Measurements from ENCODE around the gene USP32.
A peak's percentile ranks its signal among the peaks of the same experiment; 100 is the strongest.

Gene USP32

DNA sequence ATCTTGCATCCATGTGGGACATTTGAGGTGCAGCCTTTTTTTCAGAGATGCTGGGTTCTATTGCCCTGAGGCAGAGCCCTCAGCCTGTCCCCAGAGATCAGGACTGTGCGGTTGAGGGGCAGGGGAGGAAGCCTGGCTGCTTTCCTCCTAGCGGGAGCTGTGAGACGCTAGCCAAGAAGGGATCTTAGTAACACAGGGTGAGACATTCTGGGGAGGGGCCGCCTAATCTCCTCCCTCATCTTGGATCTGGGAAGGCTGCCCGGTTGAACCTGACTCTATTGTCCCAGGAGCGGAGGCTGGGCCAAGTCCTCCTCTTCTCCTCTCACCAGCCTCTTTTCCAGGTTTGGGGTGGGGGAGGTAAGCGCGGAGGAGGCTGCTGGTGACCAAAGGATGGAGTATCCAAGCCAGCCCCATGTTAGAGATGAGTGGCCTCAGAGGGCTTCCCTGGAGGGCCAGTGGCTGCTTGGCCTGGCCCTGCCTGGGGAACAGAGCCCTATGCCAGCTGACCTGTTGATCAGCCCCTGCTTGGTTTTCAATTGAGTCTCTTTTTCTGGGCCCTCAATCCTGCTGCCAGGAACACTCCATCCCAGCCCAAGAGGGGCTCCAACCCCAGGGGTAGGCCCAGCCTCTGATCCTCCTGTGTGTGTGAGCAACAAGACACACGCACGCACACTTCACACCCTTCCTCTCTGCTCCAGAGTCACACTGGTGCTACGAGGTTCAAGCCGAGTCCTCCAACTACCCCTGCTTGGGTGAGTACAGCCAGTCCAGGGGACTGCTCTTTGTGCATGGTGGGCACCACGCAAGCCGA is 237.1 kb downstream of the USP32 start:
- peak; percentile 80 for DNase-seq (ENCODE audit: low spot score)

DNA sequence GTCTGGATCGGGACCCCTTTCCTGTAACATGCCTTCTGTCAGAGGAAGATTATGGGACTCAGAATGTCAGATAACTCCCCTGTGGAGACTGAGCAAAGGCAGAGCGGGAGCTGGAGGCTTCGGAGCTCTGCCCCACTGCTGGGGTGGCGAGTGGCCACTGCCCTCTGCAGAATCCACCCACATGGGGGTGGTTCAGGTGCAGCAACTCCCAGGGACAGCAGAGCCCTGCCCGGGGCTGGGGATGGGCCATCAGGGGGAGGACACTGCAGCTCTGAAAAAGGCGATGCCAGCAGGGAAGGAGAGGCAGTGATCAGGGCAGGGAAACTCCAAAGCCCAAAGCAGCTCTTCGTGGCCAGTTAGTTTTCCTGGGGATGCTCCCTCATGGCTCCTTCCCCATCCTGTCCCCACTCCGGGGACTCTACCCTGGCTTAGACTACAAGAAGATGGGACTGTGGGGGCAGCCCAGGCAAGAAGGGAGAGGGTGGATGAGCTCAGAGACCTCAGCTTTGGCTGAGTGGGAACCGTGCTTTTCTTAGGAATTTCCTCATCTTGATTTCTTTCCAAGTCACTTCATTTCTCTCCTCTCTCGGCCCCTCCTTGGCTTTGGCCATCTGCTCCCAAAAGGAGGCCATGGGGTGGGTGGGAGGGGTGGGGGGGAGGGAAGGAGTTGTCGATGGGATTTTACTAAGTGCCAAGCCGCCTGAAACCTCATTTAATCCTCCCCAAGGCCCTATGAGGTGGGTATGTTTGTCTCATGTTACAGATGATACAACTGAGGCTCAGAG is 238.1 kb downstream of the USP32 start:
- DNase-seq (ENCODE audit: low spot score) = peak; percentile 58

- DNase-seq (ENCODE audit: low spot score) = no peak
Observed at GRCh38 chr17:60151355-60151754, 240.6 kb downstream of the USP32 start.

- no peak for DNase-seq (ENCODE audit: low spot score)
Observed at GRCh38 chr17:60149691-60150582, 242.0 kb downstream of the USP32 start, which contains the start of gene CA4. CA4 (plus strand) TSS chr17:60149973; CDS start chr17:60150035, 62 bp downstream.

DNA sequence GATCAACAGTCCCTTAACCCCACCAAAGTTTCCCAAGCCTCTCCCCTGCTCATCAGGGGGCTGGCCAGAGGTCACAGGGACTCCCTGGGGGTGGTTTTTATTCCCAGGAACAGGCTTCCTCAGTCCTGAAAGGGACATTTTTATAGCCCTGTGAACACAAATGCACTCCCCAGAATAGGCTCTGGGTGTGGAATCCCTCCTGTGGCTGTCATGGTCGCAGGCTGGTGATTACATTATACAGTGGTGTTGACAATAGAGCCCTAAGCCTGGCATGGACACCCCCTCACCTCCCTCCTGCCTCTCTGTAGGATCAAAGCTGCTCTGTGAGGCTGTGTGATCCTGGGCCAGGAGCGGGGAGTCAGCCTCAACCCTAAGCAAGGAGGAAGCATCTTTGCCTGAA is 243.6 kb downstream of the USP32 start:
- no peak for DNase-seq (ENCODE audit: low spot score)

DNA sequence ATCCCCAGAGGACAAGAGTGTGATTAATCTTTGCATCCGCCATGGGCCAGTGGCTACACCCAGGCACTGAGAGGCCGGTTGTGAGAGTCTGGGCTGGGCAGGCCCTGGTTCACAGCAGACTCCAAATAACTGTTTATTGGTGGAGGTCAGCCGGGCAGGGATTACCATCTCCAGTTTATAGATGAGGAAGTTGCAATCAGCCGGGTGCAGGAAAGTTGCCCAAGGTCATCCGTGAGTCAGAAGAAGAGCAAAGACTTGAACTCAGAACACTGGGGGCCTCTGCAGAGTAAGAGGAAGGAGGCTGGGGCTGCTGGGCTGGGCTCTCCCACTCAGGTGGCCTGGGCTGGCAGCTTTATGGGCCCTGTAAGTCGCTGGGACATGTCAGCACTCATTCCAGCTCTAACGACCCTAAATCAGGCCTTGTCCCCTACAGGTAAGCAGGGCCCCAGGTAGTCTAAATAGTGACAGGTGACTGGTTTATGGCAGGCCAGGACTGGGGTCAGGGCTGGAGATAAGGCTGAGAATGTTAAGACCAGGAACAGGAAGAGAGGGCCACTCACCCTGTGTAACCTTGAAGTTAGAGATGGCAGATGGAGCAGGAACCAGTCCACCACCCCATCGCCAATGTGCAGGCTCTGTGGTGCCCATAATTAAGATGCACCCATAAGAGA is 244.2 kb downstream of the USP32 start:
- no peak for DNase-seq (ENCODE audit: low spot score)

- DNase-seq (ENCODE audit: low spot score) = no peak
Observed at GRCh38 chr17:60146206-60146605, 245.7 kb downstream of the USP32 start.

DNA sequence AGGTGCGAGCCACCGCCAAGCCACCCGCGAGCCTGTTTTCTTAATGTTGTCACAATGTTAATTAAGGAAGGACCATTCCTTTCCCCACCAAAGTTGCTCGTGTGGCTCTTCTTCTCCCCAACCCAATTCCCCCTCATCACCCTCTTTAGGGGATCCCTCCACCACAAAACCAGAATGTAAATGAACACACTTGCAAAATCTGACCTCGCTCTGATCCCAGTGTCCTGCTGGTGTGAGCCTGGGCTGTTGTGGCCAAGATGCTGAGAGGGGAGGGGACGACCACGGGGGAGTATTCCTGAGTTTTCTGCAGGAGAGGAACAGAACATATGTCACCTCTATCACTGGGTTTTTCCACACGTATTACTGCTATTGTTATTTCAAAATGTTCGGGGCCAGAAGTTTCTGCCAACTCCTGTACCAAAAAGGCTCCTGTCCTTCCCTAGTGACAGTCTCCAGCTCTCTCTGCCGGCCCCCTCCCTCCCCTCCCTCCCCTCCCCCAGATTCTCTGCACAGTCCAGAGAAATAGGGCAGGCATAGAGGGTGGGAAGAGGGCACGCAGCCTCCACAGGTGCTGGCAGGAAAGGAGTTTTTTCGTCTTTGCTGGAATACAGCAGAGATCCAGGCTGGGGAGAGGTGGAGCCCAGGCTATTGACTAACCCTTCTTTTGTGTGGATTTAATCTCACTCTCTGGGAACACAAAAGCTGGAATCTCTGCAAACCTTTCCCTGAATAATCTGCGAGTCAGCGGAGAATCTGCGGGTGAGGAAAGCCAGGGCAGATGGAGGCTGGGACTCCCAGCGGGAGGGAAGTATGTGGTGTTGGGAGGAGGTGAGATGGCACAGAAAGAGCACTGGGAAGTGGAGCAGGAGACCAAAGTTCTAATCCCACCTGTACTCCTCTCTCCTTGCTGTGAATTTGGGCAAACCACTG is 246.7 kb downstream of the USP32 start:
- DNase-seq (ENCODE audit: low spot score) = no peak

GRCh38 chr17:60142872-60143499 is 248.9 kb downstream of the USP32 start:
- no peak for DNase-seq (ENCODE audit: low spot score)

GRCh38 chr17:60141111-60142018 is 250.6 kb downstream of the USP32 start:
- no peak for DNase-seq (ENCODE audit: low spot score)

- DNase-seq (ENCODE audit: low spot score) = peak; percentile 87
Observed at GRCh38 chr17:60139438-60140285, 252.3 kb downstream of the USP32 start.

DNA sequence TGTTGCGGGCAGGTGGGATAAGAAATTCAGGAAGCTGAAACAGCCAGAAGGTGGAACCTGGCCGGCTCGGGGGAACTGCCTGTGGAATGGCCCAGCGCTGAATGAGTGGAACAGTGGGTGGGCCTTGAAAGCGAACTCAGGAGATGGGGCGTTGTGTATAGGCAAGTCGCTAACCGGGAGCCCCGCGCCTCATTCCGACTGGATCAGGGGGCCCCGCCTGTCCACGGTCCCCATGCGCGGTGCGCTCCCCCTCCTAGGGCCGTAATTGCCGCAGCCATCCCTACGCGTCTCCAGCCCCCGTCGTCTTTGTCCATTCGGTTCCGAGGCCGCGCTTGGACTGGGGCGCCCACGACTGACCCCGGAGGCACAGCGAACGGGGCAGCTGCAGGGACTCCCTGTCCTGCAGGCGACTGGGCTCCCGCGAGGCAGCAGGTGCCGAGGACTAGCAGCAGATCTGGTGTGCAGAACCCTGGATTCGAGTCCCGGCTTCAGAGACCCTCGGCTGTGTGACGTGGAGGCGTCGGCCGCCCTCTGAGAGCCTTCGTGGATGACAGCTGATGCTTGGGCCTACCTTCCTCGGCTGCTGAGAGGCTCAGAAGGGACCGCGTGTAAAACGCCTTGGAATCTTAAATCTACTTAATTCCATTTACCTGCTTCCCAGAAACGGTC is 253.0 kb downstream of the USP32 start:
- DNase-seq (ENCODE audit: low spot score) = no peak

DNA sequence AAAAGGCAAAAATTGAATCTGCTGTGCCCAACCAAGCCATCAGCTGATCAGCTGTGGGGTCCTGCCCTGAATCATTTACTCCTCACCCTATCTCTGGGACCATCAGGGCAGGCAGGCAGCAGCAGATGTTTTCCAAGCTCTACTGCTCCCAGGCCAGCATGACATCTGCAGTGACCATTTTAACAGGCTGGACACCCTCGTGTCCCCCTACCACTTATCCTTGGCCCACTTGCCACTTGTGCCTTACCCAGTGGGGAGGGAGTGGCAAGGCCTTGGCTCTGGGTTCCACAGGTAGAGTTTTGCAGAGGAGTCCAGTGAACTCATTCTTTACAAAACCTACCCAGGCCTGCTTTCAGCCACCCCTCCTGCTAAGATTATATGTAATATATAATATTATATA is 254.2 kb downstream of the USP32 start:
- DNase-seq (ENCODE audit: low spot score) = no peak

DNA sequence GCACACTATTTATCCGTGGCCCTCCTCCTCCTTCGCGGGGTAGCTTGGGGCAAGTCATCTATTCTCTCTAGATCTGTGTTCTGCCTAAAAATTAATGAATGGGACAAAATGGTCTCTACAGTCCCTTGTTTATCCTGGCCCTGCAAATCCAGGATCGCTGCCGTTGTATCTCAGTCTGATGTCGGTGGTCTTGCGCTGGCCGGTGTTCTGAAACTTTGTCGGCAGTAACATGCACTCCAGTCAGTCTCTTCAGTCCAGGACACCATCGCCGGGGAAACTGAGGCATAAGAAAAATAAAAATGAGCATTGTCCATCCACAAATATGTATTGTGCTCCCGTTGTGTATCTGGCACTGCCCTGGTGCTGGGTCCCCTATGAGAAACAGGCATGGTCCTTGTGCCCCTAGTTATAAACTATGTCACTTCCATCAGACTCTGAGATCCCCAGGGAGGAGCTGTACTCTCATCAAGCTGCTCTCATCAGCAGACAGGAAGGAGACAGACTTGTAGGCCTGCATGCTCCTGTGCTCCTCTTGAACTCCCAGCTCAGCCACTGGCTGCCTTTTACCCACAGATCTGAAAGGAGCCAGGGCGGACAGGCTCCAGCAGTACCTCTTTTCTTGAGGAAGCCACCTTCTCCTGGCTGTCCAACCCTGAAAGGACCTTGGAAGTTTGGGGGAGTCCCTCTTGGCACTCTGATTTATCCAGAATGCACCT is 255.8 kb downstream of the USP32 start:
- no peak for DNase-seq (ENCODE audit: low spot score)

- DNase-seq (ENCODE audit: low spot score) = peak; percentile 84
Observed at GRCh38 chr17:60135151-60135950, 256.6 kb downstream of the USP32 start.

Data from left forelimb (tissue), 1 donor.